GM13977 (cell line): ENCODE data around the gene KAT2A.

Experiments used
- DNase-seq: peaks from one replicate; pipeline ENCODE4 v3.0.0; 2012; ENCODE audit warnings: low spot score
- in situ Hi-C: fragments of 300-500 bp; cut with MboI; formaldehyde crosslinking; loops from one replicate; pipeline ENCODE4 v1.12.0; 2022; ENCODE audit warnings: low sequenced_read_pairs, low pct_unique_long_range_greater_than_20kb, mixed read lengths, inconsistent platforms; ENCODE audit not compliant: unreplicated experiment
- TF ChIP-seq, protein P1 (sequence below): IDR thresholded peaks from 2 replicates; pipeline ENCODE4 v1.5.1; 2012; ENCODE audit warnings: mild to moderate bottlenecking, control low read depth; ENCODE audit not compliant: insufficient read depth; ENCODE audit errors: extremely low read depth, missing control alignments

KAT2A gene

DNA sequence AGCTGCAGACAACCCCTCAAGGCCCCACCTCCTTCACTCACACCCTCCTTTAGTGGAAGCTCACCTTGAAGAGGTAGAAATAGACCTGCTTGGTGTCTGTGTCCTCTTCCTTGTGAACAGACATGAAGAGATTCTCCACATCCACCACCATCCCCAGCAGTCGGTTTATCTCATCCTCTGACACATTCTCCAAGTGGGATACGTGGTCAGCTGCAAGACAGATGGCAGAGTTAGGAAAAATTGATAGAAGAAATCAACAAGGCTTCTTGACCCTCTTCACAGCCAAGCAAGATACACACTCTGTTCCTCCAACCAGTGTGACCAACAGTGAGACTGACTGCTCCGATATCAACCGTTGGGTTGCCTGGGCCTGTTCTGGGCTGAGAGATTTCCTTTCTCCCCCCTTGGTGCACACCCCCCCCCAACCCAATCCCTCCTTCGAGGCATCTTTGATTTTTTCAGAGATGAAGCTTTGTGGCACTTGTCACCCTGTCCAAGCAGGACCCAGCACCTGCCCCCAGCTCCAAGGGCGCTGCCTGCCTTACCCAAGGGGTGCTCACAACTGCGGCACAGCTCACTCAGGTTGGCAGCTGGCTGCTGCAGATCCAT lies 902 bp downstream of the KAT2A start:
- TF ChIP-seq, protein P1, sequence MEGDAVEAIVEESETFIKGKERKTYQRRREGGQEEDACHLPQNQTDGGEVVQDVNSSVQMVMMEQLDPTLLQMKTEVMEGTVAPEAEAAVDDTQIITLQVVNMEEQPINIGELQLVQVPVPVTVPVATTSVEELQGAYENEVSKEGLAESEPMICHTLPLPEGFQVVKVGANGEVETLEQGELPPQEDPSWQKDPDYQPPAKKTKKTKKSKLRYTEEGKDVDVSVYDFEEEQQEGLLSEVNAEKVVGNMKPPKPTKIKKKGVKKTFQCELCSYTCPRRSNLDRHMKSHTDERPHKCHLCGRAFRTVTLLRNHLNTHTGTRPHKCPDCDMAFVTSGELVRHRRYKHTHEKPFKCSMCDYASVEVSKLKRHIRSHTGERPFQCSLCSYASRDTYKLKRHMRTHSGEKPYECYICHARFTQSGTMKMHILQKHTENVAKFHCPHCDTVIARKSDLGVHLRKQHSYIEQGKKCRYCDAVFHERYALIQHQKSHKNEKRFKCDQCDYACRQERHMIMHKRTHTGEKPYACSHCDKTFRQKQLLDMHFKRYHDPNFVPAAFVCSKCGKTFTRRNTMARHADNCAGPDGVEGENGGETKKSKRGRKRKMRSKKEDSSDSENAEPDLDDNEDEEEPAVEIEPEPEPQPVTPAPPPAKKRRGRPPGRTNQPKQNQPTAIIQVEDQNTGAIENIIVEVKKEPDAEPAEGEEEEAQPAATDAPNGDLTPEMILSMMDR = no peak
- no peak for DNase-seq
- in situ Hi-C loops = loop anchor here (25.0 kb wide), 1 partner anchor 383 kb away; the partner anchor contains the start of gene HAP1

DNA sequence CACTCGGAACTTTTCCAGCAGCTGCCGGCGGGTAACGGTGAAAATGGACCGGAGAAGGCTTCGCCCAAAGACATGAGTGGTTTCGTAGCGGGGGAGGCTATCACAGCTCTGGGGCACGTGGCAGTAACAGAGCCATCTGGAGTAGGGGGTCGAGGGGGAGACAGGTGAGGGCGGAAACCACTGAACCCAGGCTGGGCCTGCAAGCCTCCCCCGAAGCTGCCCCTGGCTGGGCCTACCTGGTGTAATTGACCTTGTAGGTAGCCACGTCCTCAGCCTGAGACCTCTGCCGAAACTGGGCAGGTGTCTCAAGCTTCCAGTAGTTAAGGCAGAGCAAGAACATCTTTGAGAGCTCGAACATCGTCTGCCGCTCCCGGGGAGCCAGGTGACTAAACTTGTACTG lies 1.9 kb downstream of the KAT2A start:
- TF ChIP-seq, protein P1 = no peak
- no peak for DNase-seq
- in situ Hi-C loops = loop anchor here (10.0 to 25.0 kb wide), 2 partner anchors 94 to 382 kb away; partner anchors contain the start of genes HAP1 and NKIRAS2

DNA sequence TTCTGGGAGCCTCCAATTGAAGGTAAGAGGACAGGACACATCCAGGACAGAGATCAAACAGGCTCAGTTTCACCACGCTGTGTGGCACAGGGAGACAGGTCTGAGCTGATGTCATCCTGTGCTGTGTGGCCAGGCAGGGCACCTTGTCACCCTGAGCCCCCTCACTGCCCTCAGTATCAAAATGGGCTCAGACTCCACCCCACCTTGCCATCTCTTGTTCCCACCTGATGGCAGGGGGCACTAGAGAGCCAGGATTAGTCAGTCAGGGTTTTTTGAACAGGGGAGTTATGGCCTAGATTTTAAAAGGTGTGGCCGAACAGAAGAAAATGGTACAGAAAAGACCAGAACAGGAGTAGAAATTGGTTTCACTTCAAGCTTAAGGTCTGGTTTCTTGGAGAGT lies 2.6 kb downstream of the KAT2A start:
- TF ChIP-seq, protein P1 = peak; percentile 69
- in situ Hi-C loops = loop anchor here (10.0 to 25.0 kb wide), 2 partner anchors 94 to 381 kb away; partner anchors contain the start of genes HAP1 and NKIRAS2

DNA sequence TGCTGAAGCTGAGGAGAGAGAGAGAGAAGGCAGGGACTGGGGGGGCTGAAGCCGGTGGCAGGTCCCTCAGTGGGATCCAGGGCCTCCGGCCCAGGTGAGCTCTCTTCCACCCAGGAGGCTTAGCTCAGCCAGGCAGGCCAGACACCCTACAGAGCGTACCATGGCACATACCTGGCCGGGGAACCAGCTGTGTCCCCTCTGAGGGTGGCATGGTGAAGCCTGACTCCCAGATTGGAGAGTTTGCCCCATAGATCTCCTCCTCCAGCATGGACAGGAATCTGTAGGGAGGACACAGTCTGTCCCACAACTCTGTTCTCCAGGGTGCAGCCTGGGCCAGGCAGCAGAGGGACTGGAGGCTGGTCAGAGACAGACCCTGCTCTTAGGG lies 3.0 kb downstream of the KAT2A start:
- TF ChIP-seq, protein P1 = no peak
- in situ Hi-C loops = loop anchor here (10.0 to 25.0 kb wide), 2 partner anchors 93 to 381 kb away; partner anchors contain the start of genes HAP1 and NKIRAS2
- no peak for DNase-seq

More for the DNA sequence above, 2.6 kb downstream of the KAT2A start:
- DNase-seq = peak; percentile 64

DNA sequence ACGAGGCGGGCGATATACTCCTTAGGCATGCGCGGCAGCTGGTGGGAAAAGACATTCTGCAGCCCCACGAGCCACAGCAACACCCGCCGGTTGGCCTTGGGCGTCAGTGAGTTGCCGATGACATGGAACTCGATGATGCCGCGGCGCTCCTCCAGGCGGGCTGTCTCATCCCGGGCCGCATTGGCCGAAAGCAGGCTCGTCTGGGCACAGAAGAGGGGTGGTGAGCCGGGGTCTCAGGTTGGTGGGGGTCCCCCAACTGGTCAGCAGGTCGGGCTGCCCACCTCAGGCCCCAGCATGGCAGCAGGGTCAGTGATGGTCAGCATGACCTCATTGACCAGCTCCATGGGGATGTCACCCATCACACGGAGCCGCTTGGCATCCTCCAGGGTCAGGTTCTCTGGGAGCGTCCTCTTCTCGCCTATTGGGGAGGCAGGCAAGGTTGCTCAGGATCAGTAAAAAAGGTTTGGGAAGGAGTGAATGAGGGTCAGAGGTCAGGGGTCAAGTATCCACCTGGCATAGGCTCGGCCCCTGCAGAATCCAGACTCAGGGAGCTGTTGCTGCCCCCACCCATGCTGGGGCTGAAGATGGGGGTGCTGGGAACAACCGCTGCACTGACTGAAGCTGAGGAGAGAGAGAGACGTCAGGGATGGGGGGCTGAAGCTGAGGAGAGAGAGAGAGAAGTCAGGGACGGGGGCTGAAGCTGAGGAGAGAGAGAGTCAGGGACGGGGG lies 3.6 kb downstream of the KAT2A start:
- DNase-seq = no peak
- in situ Hi-C loops = loop anchor here (10.0 to 25.0 kb wide), 2 partner anchors 93 to 380 kb away; partner anchors contain the start of genes HAP1 and NKIRAS2
- TF ChIP-seq, protein P1 = no peak

DNA sequence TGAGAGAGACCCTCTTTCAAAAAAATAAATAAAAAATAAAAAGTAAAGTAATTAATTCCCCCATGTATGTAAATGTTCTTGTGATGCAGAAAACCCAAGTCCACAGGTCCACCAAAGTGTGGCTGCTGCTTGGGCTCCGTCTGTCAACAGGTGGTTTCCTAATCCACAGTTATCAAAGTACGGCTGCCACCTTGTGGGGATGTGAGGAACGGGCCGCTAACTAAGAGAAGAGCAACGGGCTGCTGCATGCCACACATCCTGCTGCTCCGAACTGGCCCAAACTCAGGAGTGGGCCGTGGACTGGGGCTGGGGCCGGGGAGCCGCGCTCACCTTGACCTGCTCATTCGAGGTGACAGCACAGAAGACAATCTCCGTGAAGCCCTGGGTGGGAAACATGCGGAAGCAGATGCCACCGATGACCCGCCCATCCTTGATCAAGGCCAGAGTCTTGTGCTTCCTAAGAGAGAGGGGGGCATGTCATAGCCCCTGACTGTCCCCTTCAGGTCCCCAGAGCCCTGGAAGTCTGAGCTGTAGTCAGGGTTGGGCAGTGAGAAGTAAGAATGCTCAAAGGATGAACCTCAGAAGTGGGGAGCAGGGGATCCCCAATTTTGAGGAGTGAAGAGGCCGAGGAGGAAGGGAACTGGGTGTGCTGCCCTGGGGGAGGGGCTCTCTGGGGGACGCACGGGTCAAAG lies 4.3 kb downstream of the KAT2A start:
- TF ChIP-seq, protein P1 = peak; percentile 88
- in situ Hi-C loops = loop anchor here (10.0 to 25.0 kb wide), 2 partner anchors 92 to 380 kb away; partner anchors contain the start of genes HAP1 and NKIRAS2
- peak; percentile 84 for DNase-seq
